HT-29 (cell line): ENCODE data around the gene DCC. TPM values are rescaled to one million over a fixed set of nuclear protein-coding genes. Genes with fewer than 3 reads are reported as not detected.

Source experiments
- DNase-seq: peaks from one replicate; pipeline ENCODE4 v3.0.0-alpha.2; 2015; ENCODE audit warnings: low spot score
- total RNA-seq: library from RNA; depleted of rRNA; stranded (reverse); fragments of >200 nt; shearing (Covaris generic); gene quantifications from 2 replicates; pipeline ENCODE4 v1.2.3, GENCODE V29; 2014

DCC gene
- total RNA-seq, 1 experiment from 2014 or later, result not detected

- no peak for DNase-seq
Measured at GRCh38 chr18:52489396-52490306, 149.7 kb downstream of the DCC start.

DNA sequence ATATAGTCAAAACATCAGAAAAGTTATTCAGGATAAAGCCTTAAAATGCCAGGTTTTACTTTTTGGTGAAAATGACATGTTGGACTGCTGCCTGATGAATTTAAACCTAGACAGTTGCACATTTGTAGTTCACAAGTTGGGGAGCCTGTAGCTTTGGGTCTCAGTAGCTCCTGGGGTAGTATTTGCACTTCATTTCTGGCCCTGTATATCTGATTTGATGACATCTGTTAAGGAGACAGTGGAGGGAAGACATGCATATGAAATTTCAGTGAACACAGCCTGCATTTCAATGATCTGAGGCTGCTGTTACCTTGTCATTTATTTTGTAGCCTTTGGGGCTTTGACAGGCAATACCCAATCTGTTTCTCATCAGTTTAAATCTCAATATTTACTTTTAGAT is 156.4 kb downstream of the DCC start:
- DNase-seq, result no peak

GRCh38 chr18:52499016-52499415 is 159.0 kb downstream of the DCC start:
- DNase-seq, result peak; percentile 7

- DNase-seq, result no peak
Measured at GRCh38 chr18:52499644-52500043, 159.6 kb downstream of the DCC start.

- DNase-seq, result no peak
Measured at GRCh38 chr18:52504589-52504988, 164.6 kb downstream of the DCC start.

DNA sequence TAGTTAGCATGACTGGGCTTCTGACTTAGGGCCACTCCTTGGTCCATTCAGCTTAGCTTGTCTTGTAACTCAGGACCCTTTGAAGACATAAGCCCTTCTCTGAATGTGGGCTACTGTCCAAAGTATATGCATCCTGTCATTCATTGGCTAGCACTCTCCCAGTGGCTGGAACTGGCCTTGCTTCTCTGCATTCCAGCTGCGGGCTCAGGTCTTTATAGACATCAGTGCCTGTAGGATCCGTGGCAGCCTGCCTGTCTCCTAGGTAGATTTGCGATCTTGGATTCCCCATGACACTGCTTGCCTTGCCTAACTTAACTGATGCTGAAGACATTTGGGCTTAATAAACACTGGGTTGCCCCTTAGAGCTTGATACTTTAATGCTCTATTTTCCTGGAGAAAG is 170.1 kb downstream of the DCC start:
- no peak for DNase-seq

GRCh38 chr18:52518086-52518485 is 178.1 kb downstream of the DCC start:
- no peak for DNase-seq

DNA sequence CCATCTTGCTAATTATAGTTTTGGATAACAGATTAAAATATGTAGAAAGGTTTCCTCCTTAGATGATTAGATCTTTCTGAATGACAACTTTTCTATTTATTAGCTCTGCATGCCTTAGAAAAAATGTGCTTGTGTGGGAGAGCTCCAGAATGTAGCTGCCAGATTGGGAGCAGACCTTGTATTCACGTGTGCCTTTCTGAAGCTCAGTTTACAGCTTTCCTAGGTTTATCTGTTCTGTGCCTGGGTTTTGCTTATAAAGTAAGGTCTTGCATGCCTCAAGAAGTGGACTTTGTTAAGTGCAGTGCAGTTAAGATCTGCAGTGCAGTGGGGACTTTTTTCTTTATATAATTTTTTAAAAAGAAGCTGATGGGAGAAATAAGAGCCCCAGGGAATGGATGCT is 179.0 kb downstream of the DCC start:
- no peak for DNase-seq

GRCh38 chr18:52523566-52523965 is 183.6 kb downstream of the DCC start:
- no peak for DNase-seq

DNA sequence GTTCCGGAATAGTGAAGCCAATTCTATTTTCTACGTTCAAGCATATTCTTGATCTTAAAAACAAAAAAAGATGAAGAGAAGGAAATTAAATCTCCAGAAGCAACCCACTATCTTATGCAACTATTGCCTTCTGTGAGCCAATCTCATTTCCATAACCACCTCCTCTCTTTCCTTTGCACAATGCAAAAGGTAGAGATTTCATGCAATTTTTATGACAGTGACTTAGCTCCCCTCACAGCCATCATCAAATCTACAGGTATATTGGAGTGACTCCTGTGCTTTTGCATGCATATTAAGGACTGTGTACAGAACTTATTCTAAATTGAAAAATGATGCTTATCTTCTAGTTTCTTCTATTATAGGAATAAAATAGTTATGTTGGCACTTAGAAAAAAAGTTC is 191.8 kb downstream of the DCC start:
- no peak for DNase-seq

- no peak for DNase-seq
Measured at GRCh38 chr18:52536039-52536438, 196.0 kb downstream of the DCC start.

GRCh38 chr18:52537261-52537660 is 197.3 kb downstream of the DCC start:
- DNase-seq, result no peak

GRCh38 chr18:52541056-52541455 is 201.1 kb downstream of the DCC start:
- DNase-seq, result no peak

- no peak for DNase-seq
Measured at GRCh38 chr18:52544086-52544485, 204.1 kb downstream of the DCC start.

DNA sequence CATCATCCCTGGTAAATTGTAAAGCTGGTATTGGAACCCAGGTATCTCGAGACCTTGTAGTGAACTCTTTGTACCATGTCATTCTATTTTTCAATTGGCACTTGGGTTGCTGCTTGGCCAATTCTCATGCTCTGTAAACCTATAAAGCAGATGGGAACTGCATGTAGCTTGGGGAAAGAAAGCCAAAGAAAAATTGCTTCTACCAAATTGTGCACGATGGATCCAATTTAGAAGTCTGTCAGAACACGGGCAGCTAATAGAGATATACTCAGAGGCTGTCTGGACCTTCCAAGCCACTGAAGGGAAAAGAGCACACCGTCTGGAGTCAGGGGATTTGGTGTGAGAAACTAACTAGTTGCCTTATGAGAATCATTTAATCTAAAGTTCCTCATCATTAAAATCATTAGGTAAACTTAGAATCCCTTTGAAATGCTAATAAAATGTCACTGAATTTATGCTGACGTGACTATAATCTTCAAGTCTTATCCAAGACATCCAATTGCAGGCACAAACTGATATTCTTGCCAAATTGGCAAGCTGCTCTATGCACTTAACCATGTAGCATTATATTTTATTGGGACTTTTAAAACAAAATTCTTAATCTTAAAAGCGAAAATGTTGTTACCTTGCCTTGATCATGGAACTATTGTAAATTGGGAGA is 206.8 kb downstream of the DCC start:
- DNase-seq, result no peak

DNA sequence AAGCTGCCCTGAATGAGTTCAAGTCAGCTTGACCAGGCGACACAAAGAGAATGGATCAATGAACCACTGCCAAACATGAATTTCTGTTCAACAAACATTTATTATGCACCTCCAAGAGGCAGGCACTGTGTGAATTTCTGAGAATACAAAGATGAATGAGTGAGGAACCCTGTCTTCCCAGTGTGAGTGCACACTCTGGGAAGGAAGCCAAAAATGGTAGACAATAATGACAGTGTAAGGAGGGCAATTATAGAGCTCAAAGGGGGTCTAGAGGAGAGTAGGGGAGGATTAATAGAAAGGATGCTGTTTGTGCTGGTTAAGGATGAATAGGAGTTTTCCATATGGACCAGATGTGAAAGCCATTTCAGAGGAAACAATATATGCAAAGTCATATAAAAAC is 213.4 kb downstream of the DCC start:
- no peak for DNase-seq

GRCh38 chr18:52554180-52554579 is 214.2 kb downstream of the DCC start:
- no peak for DNase-seq

DNA sequence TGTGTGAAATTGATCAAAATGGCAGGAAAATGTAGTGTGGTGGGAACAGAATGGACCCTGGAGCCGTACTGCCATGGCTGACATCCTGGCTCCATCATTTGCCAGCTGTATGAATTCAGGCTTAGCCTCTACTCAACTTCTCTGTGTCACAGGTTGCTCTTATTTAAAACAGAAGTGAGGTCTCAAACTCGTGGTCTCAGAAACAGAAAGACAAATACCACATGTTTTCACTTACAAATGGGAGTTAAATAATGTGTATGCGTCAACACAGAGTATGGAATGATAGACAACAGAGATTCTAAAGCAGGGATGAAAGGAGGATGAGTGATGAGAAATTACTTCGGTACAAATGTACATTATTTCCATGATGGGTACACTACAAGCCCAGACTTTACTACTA is 227.4 kb downstream of the DCC start:
- no peak for DNase-seq

- no peak for DNase-seq
Measured at GRCh38 chr18:52569492-52569891, 229.5 kb downstream of the DCC start.

GRCh38 chr18:52570975-52571374 is 231.0 kb downstream of the DCC start:
- DNase-seq, result no peak

DNA sequence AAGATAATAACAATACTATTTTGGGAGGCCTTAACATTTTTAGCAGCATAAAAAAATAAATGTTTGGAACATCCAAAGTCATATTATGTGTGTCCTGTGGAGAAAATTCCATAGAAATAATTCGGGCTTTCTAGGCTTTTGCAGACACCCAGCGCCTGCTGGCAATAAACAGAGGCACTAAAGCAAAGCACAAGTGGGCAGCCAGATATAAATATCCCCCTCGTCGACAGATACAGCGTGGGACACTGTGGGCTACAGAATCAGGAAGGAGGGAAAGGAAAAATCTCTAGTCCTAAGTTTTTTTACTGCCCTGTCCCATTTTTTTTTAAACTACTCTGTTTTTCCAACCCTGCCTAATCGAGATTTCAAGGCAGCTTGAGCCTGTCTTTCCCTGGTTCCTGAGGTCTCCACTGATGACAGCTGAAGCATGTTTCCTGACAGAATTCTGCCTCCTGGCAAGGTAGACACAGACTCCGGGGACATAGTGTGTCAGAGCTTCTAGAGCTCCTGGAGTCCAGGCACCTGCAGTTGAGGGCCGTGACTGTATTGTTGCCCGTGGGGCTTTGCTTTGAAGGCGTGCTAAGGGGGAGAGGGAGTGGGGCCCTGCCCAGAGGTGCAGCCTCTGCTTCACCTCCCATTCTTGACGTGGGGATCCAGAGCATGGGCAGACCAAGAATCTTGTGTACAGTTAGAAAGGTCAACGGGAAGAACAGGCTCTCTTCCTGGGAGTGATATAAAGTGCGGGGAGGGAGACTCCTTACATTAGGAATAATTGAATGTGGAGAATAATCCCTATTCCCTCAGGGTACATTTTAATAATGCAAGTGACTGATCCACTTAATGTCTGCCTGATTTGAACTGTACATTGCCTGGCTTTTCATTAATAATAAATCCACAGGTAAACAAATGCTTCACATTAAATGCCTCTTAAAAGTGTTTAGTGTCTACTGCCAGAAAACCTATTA is 232.3 kb downstream of the DCC start:
- DNase-seq, result no peak

- no peak for DNase-seq
Measured at GRCh38 chr18:52577795-52578194, 237.8 kb downstream of the DCC start.
